Measurements from ENCODE around the gene SPECC1L.
A peak's percentile ranks its signal among the peaks of the same experiment; 100 is the strongest.

Gene SPECC1L, protein sequence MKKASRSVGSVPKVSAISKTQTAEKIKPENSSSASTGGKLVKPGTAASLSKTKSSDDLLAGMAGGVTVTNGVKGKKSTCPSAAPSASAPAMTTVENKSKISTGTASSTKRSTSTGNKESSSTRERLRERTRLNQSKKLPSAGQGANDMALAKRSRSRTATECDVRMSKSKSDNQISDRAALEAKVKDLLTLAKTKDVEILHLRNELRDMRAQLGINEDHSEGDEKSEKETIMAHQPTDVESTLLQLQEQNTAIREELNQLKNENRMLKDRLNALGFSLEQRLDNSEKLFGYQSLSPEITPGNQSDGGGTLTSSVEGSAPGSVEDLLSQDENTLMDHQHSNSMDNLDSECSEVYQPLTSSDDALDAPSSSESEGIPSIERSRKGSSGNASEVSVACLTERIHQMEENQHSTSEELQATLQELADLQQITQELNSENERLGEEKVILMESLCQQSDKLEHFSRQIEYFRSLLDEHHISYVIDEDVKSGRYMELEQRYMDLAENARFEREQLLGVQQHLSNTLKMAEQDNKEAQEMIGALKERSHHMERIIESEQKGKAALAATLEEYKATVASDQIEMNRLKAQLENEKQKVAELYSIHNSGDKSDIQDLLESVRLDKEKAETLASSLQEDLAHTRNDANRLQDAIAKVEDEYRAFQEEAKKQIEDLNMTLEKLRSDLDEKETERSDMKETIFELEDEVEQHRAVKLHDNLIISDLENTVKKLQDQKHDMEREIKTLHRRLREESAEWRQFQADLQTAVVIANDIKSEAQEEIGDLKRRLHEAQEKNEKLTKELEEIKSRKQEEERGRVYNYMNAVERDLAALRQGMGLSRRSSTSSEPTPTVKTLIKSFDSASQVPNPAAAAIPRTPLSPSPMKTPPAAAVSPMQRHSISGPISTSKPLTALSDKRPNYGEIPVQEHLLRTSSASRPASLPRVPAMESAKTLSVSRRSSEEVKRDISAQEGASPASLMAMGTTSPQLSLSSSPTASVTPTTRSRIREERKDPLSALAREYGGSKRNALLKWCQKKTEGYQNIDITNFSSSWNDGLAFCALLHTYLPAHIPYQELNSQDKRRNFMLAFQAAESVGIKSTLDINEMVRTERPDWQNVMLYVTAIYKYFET

DNA sequence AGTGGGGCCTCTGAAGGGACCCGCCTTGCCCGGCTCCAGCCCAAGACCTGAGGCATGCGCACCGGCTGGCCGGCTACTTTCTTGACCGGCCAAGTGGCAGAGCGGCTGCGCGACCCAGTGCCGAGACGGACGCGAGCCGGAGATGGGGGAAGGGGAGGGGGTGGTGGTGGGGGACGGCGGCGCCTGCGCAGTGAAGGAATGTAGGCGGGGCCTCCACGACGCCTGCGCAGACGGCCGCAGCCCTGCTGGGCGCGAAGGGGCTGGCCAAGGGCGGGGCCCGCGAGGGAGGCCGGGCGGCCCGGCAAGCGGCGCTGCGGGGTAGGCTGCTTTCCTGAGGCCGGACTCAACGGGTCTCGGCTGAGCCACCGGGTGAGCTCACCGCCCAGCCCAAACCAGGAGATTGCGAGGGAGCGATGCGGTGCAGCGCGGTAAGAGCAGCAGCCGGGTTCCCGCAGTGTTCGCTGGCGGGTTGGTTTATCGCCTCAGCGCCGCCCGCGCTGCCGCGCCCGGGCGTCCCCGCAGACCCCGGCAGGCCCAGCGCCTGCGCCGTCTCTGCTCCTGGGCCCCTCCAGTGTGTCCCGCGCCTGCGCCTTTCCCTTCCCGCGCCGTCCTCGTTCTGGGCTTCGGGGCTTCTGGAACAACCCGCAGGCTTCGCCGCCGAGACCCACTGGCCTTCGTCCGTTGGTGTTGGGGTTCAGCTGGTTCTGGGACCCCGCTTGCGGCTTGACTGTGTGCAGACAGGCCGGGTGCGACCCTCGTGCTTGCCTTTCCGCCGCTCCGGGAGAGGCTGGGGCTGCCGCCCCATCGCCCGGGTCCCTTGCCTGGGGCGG lies at the start of gene SPECC1L:
TSS of gene SPECC1L (plus strand) at position 276 of the 830 bp plus-strand sequence. CDS start 31,401 bp downstream, outside the sequence.
- H4K20me1 ChIP-seq: peaks cover 42% of the 10 kb centered on the region
- peak within 1 kb of the TSS; percentile 90 for H3K4me3 ChIP-seq
- no peaks in the 10 kb centered on the region for H3K36me3 ChIP-seq
- peaks cover 61% of the 10 kb centered on the region for H3K4me1 ChIP-seq
- peak within 1 kb of the TSS; percentile 96 for H3K27ac ChIP-seq
- TF ChIP-seq Cebpa-rat (IDR thresholded peaks at IDR 0.05): no peak
- peak within 1 kb of the TSS; percentile 96 for H3K9ac ChIP-seq
- no peaks in the 10 kb centered on the region for H3K27me3 ChIP-seq
- no peaks in the 10 kb centered on the region for H3K9me3 ChIP-seq
- peak within 1 kb of the TSS; percentile 84 for H3K4me2 ChIP-seq

DNA sequence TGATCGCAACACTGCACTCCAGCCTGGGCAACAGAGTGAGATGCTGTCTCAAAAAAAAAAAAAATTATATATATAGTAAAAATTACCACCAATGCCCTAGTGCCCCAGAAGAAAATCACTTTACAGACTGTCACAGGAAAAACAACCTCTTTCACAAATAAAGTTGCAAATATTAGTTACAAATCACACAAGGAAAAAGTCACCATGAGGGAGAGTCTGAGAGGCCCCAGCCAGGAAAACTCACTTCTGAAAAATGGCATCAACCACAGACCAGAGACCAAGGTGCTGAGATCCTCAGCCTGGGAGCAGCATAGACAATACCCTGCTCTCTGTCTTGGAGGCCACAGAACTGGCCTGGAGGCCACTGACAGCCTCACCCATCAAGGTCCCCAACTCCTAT lies 46.2 kb upstream of the SPECC1L start:
- no peak for TF ChIP-seq Cebpa-rat (IDR thresholded peaks at IDR 0.05)
- Histone ChIP-seq H3K4me1 (no peaks in the 10 kb centered on the region), H3K9me3 (peaks cover 18% of the 10 kb centered on the region), H3K27ac (no peak overlapping the region), H3K4me2 (no peak overlapping the region), H4K20me1 (no peaks in the 10 kb centered on the region), H3K27me3 (no peaks in the 10 kb centered on the region), H3K36me3 (no peaks in the 10 kb centered on the region), H3K4me3 (no peak overlapping the region), H3K9ac (no peak overlapping the region)

DNA sequence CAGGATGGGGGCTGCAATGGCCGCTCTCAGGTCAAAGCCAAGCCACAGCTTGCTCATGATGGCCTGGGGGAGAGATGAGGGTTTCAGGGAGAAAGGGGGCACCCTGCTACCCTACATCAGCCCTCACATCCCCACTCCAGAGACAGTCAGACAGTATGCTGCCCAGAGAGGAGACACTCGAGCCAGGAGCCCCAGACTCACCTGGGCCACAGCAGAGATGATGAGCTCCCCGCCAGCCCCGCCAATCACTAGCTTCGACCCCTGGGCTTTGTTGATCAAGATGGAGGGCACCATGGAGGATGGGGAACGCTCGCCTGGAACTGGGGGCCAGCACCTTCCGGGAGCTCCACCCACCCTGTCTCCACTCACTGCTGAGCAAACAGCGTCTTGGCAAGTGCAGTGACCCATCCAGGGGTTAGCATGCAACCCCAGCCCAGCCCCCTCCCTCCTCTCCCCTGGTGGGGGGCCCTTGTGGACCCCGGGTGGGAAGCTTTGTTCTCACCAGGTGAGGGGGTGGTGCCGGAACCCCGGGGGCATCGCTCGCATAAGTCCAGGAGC lies 45.5 kb upstream of the SPECC1L start:
- Histone ChIP-seq H3K9me3 (peaks cover 18% of the 10 kb centered on the region), H3K4me1 (no peaks in the 10 kb centered on the region), H3K27me3 (no peaks in the 10 kb centered on the region), H3K27ac (no peak overlapping the region), H3K4me2 (no peak overlapping the region), H3K4me3 (no peak overlapping the region), H4K20me1 (no peaks in the 10 kb centered on the region), H3K36me3 (no peaks in the 10 kb centered on the region), H3K9ac (no peak overlapping the region)
- no peak for TF ChIP-seq Cebpa-rat (IDR thresholded peaks at IDR 0.05)

DNA sequence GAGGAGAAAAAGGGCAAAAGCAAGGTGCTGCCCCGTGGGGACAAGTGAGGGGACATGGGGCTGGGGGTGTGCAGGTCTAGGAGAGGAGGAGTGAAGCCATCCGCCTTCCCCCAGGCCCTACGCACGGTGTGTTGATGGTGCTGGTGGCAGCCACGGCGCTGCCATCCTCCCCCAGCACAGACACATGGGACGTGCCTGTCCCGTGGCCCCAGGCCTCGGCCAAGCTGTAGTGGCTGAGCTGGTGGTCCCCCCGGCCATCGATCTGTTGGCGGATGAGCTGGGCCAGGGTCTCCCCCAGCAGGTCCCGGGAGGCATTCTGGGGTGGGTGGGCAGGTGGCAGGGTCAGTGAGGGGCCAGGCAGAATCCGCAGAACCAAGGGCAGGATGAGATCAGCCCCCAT lies 44.7 kb upstream of the SPECC1L start:
- Histone ChIP-seq H3K4me2 (no peak overlapping the region), H3K9me3 (peaks cover 18% of the 10 kb centered on the region), H3K4me3 (no peak overlapping the region), H3K27me3 (no peaks in the 10 kb centered on the region), H4K20me1 (no peaks in the 10 kb centered on the region), H3K4me1 (no peaks in the 10 kb centered on the region), H3K36me3 (no peaks in the 10 kb centered on the region), H3K27ac (no peak overlapping the region), H3K9ac (no peak overlapping the region)
- TF ChIP-seq Cebpa-rat (IDR thresholded peaks at IDR 0.05): no peak

DNA sequence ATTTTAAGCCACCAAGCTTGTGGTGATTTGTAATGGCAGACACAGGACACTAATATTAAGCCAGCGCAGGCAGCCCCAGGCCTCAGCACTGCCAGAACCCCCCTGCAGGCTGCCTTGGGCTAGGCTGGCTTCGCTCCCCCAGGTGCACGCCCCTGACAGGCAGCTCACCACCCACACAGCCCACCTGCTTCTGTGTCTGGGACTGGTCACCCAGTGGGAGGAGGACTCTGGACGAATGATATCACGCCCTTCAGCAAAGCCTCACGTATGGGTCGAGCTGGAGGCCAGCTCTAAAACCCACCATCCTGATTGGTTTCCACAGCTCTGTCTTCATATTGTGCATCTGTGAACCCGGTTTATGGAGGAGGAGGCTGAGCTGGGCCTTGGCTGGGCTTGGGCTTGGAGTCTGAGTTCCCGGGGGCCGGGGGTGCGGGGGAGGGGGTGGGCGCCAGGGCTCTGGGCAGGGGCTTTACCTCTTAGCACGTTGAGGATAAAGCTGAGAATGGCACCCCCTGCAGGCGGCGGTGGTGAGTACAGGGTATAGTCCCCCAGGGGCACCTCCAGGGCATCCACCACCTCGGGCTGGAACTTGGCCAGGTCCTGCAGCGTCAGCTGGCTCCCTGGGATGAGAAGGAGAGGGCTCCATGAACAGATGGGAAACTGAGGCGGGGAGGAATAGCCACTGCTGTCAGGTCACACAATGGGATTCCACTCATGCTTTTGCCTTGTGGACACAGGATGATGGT lies 39.5 kb upstream of the SPECC1L start:
- Histone ChIP-seq H4K20me1 (no peaks in the 10 kb centered on the region), H3K9ac (no peak overlapping the region), H3K4me2 (no peak overlapping the region), H3K27me3 (no peaks in the 10 kb centered on the region), H3K27ac (no peak overlapping the region), H3K4me1 (peaks cover 11% of the 10 kb centered on the region), H3K36me3 (no peaks in the 10 kb centered on the region), H3K4me3 (no peak overlapping the region), H3K9me3 (no peaks in the 10 kb centered on the region)
- no peak for TF ChIP-seq Cebpa-rat (IDR thresholded peaks at IDR 0.05)

DNA sequence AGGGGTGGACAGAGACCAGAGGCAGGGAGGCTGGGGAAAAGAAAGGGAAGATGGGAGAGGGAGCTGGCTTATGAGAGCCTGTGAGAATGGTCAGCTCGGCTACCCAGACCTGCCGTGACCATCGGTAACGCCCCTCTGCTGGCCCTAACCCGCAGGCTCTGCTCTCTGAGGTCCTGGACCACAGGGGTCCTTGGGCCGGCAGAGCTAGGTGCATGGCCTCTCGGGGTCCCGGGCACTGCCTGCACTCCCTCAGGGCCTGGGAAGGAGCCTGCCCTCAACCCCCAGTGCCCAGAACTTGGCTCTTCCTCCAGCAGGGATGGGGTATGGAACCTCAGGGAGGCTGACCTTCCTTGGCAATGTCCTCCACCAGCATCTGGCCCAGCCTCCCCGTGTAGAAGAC lies 38.9 kb upstream of the SPECC1L start:
- no peak overlapping the region for H3K4me3 ChIP-seq
- no peak overlapping the region for H3K4me2 ChIP-seq
- H3K9me3 ChIP-seq: no peaks in the 10 kb centered on the region
- H3K4me1 ChIP-seq: peaks cover 11% of the 10 kb centered on the region
- H3K36me3 ChIP-seq: no peaks in the 10 kb centered on the region
- no peak for TF ChIP-seq Cebpa-rat (IDR thresholded peaks at IDR 0.05)
- no peaks in the 10 kb centered on the region for H3K27me3 ChIP-seq
- H4K20me1 ChIP-seq: no peaks in the 10 kb centered on the region
- H3K9ac ChIP-seq: no peak overlapping the region
- H3K27ac ChIP-seq: no peak overlapping the region

DNA sequence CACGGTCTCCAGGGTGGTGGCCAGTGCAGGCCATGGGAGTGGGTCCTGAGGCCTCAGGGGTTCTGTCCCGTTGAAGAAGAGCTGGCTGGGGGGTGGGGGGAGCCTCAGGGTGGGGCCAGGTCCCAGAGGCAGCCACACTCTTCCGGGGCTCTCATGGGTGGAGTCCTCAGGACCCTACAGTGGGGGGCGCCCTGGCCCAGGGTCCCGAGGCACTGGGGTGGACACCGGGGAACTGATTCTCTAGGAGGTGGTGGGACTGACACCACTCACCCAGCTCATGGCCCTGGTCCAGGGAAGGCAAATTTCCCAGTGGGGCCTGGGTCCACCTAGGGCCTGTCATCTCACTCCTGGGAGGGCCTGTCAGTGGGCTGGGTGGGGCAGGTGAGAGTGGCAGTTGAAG lies 38.5 kb upstream of the SPECC1L start:
- Histone ChIP-seq H4K20me1 (no peaks in the 10 kb centered on the region), H3K36me3 (no peaks in the 10 kb centered on the region), H3K4me3 (no peak overlapping the region), H3K27ac (no peak overlapping the region), H3K4me2 (no peak overlapping the region), H3K9me3 (no peaks in the 10 kb centered on the region), H3K4me1 (peaks cover 11% of the 10 kb centered on the region), H3K9ac (no peak overlapping the region), H3K27me3 (no peaks in the 10 kb centered on the region)
- TF ChIP-seq Cebpa-rat (IDR thresholded peaks at IDR 0.05): no peak

DNA sequence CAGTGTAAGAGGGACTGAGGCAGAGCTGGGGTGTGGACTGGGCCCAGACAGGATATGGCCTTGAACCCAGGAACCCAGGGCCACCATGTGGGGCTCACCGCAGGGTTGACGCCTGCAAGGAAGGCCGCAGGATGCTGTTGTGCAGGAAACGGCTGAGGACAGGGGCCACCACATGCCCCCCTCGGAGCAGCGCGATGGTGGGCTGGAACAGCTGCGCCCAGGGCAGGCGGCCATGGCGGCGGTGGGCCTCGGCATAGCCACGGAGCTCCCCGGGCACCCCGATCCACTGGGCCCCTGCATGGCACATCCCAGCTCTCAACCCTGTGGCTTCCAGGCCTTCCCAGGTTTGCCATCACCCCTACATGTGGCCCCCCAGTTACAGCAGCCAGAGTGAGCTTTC lies 37.9 kb upstream of the SPECC1L start:
- H3K36me3 ChIP-seq: no peaks in the 10 kb centered on the region
- H3K4me1 ChIP-seq: peaks cover 11% of the 10 kb centered on the region
- no peaks in the 10 kb centered on the region for H3K9me3 ChIP-seq
- no peak overlapping the region for H3K9ac ChIP-seq
- no peak overlapping the region for H3K27ac ChIP-seq
- no peak overlapping the region for H3K4me3 ChIP-seq
- H3K27me3 ChIP-seq: no peaks in the 10 kb centered on the region
- H3K4me2 ChIP-seq: no peak overlapping the region
- TF ChIP-seq Cebpa-rat (IDR thresholded peaks at IDR 0.05): no peak
- H4K20me1 ChIP-seq: no peaks in the 10 kb centered on the region

Measured in BLaER1 (cell line).